Subcutaneous adipose tissue (tissue), 4 donors: ENCODE results near the gene NUBP2. TPM values are rescaled to one million over a fixed set of nuclear protein-coding genes. Genes with fewer than 3 reads are reported as not detected.

ENCODE experiments used
- CTCF ChIP-seq: fragments of 450-650 bp; IDR thresholded peaks from one replicate; pipeline ENCODE4 v1.5.1; 2016; ENCODE audit warnings: low read depth, mild to moderate bottlenecking, control low read depth, antibody characterized with exemption, moderate library complexity
- total RNA-seq, 4 donors: library from RNA; depleted of rRNA; stranded (reverse); fragments of >200 nt; gene quantifications; one replicate each; pipeline ENCODE4 v1.1.0, GENCODE V29; 2016

The NUBP2 gene
- total RNA-seq, 4 donors from 2014 or later = 17.0 to 77.2 (median 49.7) TPM

DNA sequence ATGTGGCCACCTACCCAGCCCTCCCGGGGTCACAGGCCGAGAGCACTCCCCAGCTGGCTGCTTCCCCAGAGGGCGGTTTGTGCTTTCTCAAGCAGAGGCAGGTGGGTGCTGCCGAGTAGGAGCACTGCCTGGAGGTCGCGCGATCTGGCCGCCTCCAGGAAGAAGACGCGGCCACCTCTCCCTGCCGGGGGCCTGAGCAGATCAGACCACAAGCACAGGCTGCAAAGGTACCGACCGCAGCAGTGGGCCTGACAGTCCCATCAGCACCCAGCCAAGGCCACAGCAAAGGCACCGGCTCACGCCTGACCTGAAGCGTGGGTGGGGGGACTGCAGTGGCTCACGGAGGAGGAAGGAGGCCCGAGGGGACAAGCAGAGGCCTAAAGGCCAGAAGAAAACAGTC, 25.9 kb downstream of the NUBP2 start:
- TF ChIP-seq CTCF = no peak

GRCh38 chr16:1809281-1809801, 26.6 kb downstream of the NUBP2 start:
- TF ChIP-seq CTCF = no peak

GRCh38 chr16:1810106-1810505, 27.3 kb downstream of the NUBP2 start:
- no peak for TF ChIP-seq CTCF

DNA sequence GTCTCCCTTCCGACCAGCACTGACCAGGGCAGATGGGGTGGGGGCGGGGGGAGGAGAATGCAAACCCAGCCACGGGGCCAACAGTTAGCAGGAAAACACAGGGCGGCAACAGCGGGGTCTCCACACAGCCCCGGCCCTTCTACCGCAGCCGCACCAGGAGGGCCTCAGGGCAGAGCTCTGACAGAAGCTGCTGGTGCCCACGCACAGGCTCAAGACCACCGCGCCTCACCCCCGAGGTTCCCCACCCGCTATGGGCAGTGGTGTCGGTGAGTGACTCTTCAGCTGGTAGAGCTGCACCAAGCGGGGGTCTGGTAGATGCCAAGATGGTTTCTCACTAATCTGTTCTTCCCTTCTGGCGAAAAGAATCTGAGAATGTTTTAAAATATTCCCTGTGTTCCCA, 27.8 kb downstream of the NUBP2 start:
- no peak for TF ChIP-seq CTCF

- no peak for TF ChIP-seq CTCF
Measured at GRCh38 chr16:1812732-1813163, 30.0 kb downstream of the NUBP2 start.

- no peak for TF ChIP-seq CTCF
Measured at GRCh38 chr16:1815461-1815860, 32.7 kb downstream of the NUBP2 start.

GRCh38 chr16:1816396-1817275, 33.9 kb downstream of the NUBP2 start:
- no peak for TF ChIP-seq CTCF
